Mesenchymal stem cell (in vitro differentiated cells and primary cell): ENCODE data around the gene GPATCH4.

Experiments used
- DNase-seq: peaks from one replicate; pipeline ENCODE4 v3.0.0-alpha.2; 2013
- H2AFZ ChIP-seq: one replicate; pipeline ENCODE4 v1.6.1; 2013; ENCODE audit warnings: low read depth, mild to moderate bottlenecking, control low read depth, inconsistent platforms, low read length, moderate library complexity
- H2AK5ac ChIP-seq: 2 replicates; pipeline ENCODE4 v1.6.1; 2013; ENCODE audit warnings: low read length, moderate library complexity, mild to moderate bottlenecking, inconsistent platforms; ENCODE audit not compliant: severe bottlenecking
- H2BK120ac ChIP-seq: one replicate; pipeline ENCODE4 v1.6.1; 2013; ENCODE audit warnings: low read depth, mild to moderate bottlenecking, inconsistent platforms, low read length, moderate library complexity
- H2BK12ac ChIP-seq, 2 experiments: one replicate each; pipeline ENCODE4 v1.6.1; 2013; ENCODE audit warnings: inconsistent platforms in 2 of 2, low read length in 2 of 2, mild to moderate bottlenecking in 2 of 2, moderate library complexity in 2 of 2, control low read depth in 1 of 2
- H2BK15ac ChIP-seq: one replicate; pipeline ENCODE4 v1.6.1; 2013; ENCODE audit warnings: mild to moderate bottlenecking, low read depth, inconsistent platforms; ENCODE audit not compliant: poor library complexity, severe bottlenecking
- H2BK5ac ChIP-seq: 2 replicates; pipeline ENCODE4 v1.6.1; 2013; ENCODE audit warnings: low read depth, mild to moderate bottlenecking, low read length, control low read depth, inconsistent platforms; ENCODE audit not compliant: poor library complexity, severe bottlenecking
- H3K14ac ChIP-seq, 2 experiments: one replicate each; pipeline ENCODE4 v1.6.1; 2013; ENCODE audit warnings: inconsistent platforms in 2 of 2, low read length in 2 of 2, control low read depth in 1 of 2, mild to moderate bottlenecking in 1 of 2, moderate library complexity in 1 of 2
- H3K18ac ChIP-seq, 2 experiments: one replicate each; pipeline ENCODE4 v1.6.1; 2013; ENCODE audit warnings: inconsistent platforms in 2 of 2, low read length in 2 of 2, control low read depth in 1 of 2, low read depth in 1 of 2, mild to moderate bottlenecking in 1 of 2
- H3K23ac ChIP-seq, 2 experiments: one replicate each; pipeline ENCODE4 v1.6.1; 2013; ENCODE audit warnings: inconsistent platforms in 2 of 2, low read length in 2 of 2, mild to moderate bottlenecking in 2 of 2, moderate library complexity in 2 of 2, control low read depth in 1 of 2
- H3K27ac ChIP-seq: 2 replicates; pipeline ENCODE4 v1.5.1; 2013; ENCODE audit warnings: mild to moderate bottlenecking, moderate library complexity, low read length, control low read depth, inconsistent platforms; ENCODE audit not compliant: poor library complexity, severe bottlenecking
- H3K27me3 ChIP-seq, 2 experiments: 2 replicates each; pipeline versions ENCODE4 v1.6.1 to v1.7.0; 2013; ENCODE audit warnings: low read length in 2 of 2, mild to moderate bottlenecking in 2 of 2, moderate library complexity in 2 of 2, control low read depth in 1 of 2, inconsistent platforms in 1 of 2; ENCODE audit not compliant: control insufficient read depth in 1 of 2, insufficient read depth in 1 of 2
- H3K36me3 ChIP-seq, 2 experiments: 2 replicates each; pipeline versions ENCODE4 v1.6.1 to v1.7.0; 2013; ENCODE audit warnings: low read length in 2 of 2, control low read depth in 1 of 2, inconsistent platforms in 1 of 2, low read depth in 1 of 2, mild to moderate bottlenecking in 1 of 2; ENCODE audit not compliant: insufficient read depth in 2 of 2, control insufficient read depth in 1 of 2
- H3K4ac ChIP-seq, 2 experiments: one replicate each; pipeline ENCODE4 v1.6.1; 2013; ENCODE audit warnings: inconsistent platforms in 2 of 2, low read length in 2 of 2, mild to moderate bottlenecking in 2 of 2, moderate library complexity in 2 of 2, control low read depth in 1 of 2, low read depth in 1 of 2
- H3K4me1 ChIP-seq: 2 replicates; pipeline ENCODE4 v1.6.1; 2013; ENCODE audit warnings: low read depth, low read length, control low read depth; ENCODE audit not compliant: control insufficient read depth, insufficient read depth
- H3K4me2 ChIP-seq: 2 replicates; pipeline ENCODE4 v1.6.1; 2013; ENCODE audit warnings: low read length, mild to moderate bottlenecking, inconsistent platforms; ENCODE audit not compliant: poor library complexity, severe bottlenecking
- H3K4me3 ChIP-seq, 2 experiments: 2 replicates each; pipeline versions ENCODE4 v1.5.1 to v1.7.0; 2013; ENCODE audit warnings: low read length in 2 of 2, mild to moderate bottlenecking in 2 of 2, control low read depth in 1 of 2, low read depth in 1 of 2; ENCODE audit not compliant: insufficient read depth in 1 of 2
- H3K79me1 ChIP-seq: replicated peaks from 2 replicates; pipeline ENCODE4 v1.6.1; 2013; ENCODE audit warnings: mild to moderate bottlenecking, control low read depth, low read length, inconsistent platforms; ENCODE audit not compliant: poor library complexity, severe bottlenecking
- H3K9ac ChIP-seq: 2 replicates; pipeline ENCODE4 v1.7.0; 2013; ENCODE audit warnings: mild to moderate bottlenecking, low read length, moderate library complexity
- H3K9me3 ChIP-seq: 2 replicates; pipeline ENCODE4 v1.7.0; 2013; ENCODE audit warnings: mild to moderate bottlenecking, low read length; ENCODE audit not compliant: control insufficient read depth
- H4K8ac ChIP-seq: one replicate; pipeline ENCODE4 v1.6.1; 2013; ENCODE audit warnings: inconsistent platforms, mild to moderate bottlenecking, low read length, moderate library complexity
- H4K91ac ChIP-seq: one replicate; pipeline ENCODE4 v1.6.1; 2013; ENCODE audit warnings: mild to moderate bottlenecking, low read length, inconsistent platforms
- whole genome bisulfite sequencing: methylation state at CpG from one replicate; pipeline ENCODE4 v1.1.7; 2013; ENCODE audit warnings: mixed read lengths; 5-methylcytosine and 5-hydroxymethylcytosine counted together

Gene GPATCH4

GRCh38 chr1:156618853-156619581, 17.7 kb upstream of the GPATCH4 start, which contains the start of gene HAPLN2:
HAPLN2 (plus strand) TSS chr1:156619415; CDS start chr1:156623491, 4,076 bp downstream.
- peaks cover 3% of the 10 kb centered on the region for H3K4me1 ChIP-seq
- DNase-seq = no peak
- H3K4me2 ChIP-seq = no peak within 1 kb of the TSS
- no peak within 1 kb of the TSS for H4K8ac ChIP-seq
- no peak within 1 kb of the TSS for H3K27ac ChIP-seq
- no peak within 1 kb of the TSS for H2AFZ ChIP-seq
- peaks cover 64 to 65% of the 10 kb centered on the region in 2 experiments for H3K27me3 ChIP-seq
- peak within 1 kb of the TSS in 1 of 2 experiments; percentile 42 for H3K18ac ChIP-seq
- H3K36me3 ChIP-seq = no peaks in the 10 kb centered on the region
- H2AK5ac ChIP-seq = no peak within 1 kb of the TSS
- H3K14ac ChIP-seq = no peak within 1 kb of the TSS
- no peaks in the 10 kb centered on the region for H3K9me3 ChIP-seq
- H4K91ac ChIP-seq = no peak within 1 kb of the TSS
- no peak within 1 kb of the TSS for H2BK12ac ChIP-seq
- H2BK120ac ChIP-seq = peak within 1 kb of the TSS; percentile 71
- 36% methylated on average over 4 of the region's 7 CpGs for WGBS
- no peak within 1 kb of the TSS for H3K4ac ChIP-seq
- no peak within 1 kb of the TSS for H2BK15ac ChIP-seq
- no peak within 1 kb of the TSS for H3K4me3 ChIP-seq
- no peak within 1 kb of the TSS for H3K9ac ChIP-seq
- no peak within 1 kb of the TSS for H2BK5ac ChIP-seq
- H3K23ac ChIP-seq = no peak within 1 kb of the TSS
- H3K79me1 ChIP-seq = no peaks in the 10 kb centered on the region

GRCh38 chr1:156616463-156616862, 15.2 kb upstream of the GPATCH4 start:
- no peak overlapping the region for H2BK5ac ChIP-seq
- H3K4me3 ChIP-seq = peak overlapping the region in 1 of 2 experiments; percentile 43
- no peaks in the 10 kb centered on the region for H3K79me1 ChIP-seq
- no peak overlapping the region for H2AK5ac ChIP-seq
- H3K27me3 ChIP-seq = peaks cover 56 to 59% of the 10 kb centered on the region in 2 experiments
- H2BK15ac ChIP-seq = no peak overlapping the region
- no peak overlapping the region for H3K27ac ChIP-seq
- no peak overlapping the region for H2AFZ ChIP-seq
- no peak overlapping the region for H3K18ac ChIP-seq
- DNase-seq = peak; percentile 93
- H4K8ac ChIP-seq = no peak overlapping the region
- no peaks in the 10 kb centered on the region for H3K36me3 ChIP-seq
- H2BK12ac ChIP-seq = no peak overlapping the region
- 3% methylated on average over 5 of the region's 5 CpGs for WGBS
- no peak overlapping the region for H3K14ac ChIP-seq
- no peak overlapping the region for H3K4me2 ChIP-seq
- no peak overlapping the region for H3K4ac ChIP-seq
- no peaks in the 10 kb centered on the region for H3K4me1 ChIP-seq
- H2BK120ac ChIP-seq = no peak overlapping the region
- H3K9me3 ChIP-seq = no peaks in the 10 kb centered on the region
- H3K9ac ChIP-seq = no peak overlapping the region
- H3K23ac ChIP-seq = no peak overlapping the region
- no peak overlapping the region for H4K91ac ChIP-seq

- Histone ChIP-seq H3K4me1 (no peaks in the 10 kb centered on the region), H3K27ac (no peak overlapping the region), H2BK15ac (no peak overlapping the region), H3K36me3 (no peaks in the 10 kb centered on the region), H3K14ac (peak overlapping the region in 1 of 2 experiments; percentile 26), H2AFZ (no peak overlapping the region), H2BK120ac (peak overlapping the region; percentile 79), H3K79me1 (no peaks in the 10 kb centered on the region), H2BK5ac (no peak overlapping the region), H3K4me3 (peak overlapping the region in 1 of 2 experiments; percentile 43), H3K4me2 (no peak overlapping the region), H3K27me3 (peaks cover 53 to 54% of the 10 kb centered on the region in 2 experiments), H3K4ac (peak overlapping the region in 1 of 2 experiments; percentile 54), H4K8ac (peak overlapping the region; percentile 75), H3K23ac (no peak overlapping the region), H2AK5ac (no peak overlapping the region), H4K91ac (peak overlapping the region; percentile 43), H3K9ac (no peak overlapping the region), H3K18ac (peak overlapping the region; percentile 40 to 81), H3K9me3 (no peaks in the 10 kb centered on the region), H2BK12ac (peak overlapping the region in 1 of 2 experiments; percentile 96)
- peak; percentile 63 for DNase-seq
- WGBS = no CpG with 5 or more reads among the region's 4 CpGs
These were observed 14.7 kb upstream of the GPATCH4 start for GRCh38 chr1:156615946-156616345.

GRCh38 chr1:156612666-156613065, 11.4 kb upstream of the GPATCH4 start:
- no peak overlapping the region for H2BK15ac ChIP-seq
- H3K79me1 ChIP-seq = no peaks in the 10 kb centered on the region
- peaks cover 31 to 32% of the 10 kb centered on the region in 2 experiments for H3K27me3 ChIP-seq
- WGBS = 50% methylated on average over 2 of the region's 3 CpGs
- no peak overlapping the region for H4K8ac ChIP-seq
- no peak overlapping the region for H3K23ac ChIP-seq
- no peak overlapping the region for H3K14ac ChIP-seq
- no peaks in the 10 kb centered on the region for H3K4me1 ChIP-seq
- H3K27ac ChIP-seq = no peak overlapping the region
- no peak overlapping the region for H3K9ac ChIP-seq
- no peak for DNase-seq
- H3K4me2 ChIP-seq = no peak overlapping the region
- H3K4me3 ChIP-seq = no peak overlapping the region
- H2AK5ac ChIP-seq = no peak overlapping the region
- H4K91ac ChIP-seq = no peak overlapping the region
- H2BK5ac ChIP-seq = no peak overlapping the region
- H3K36me3 ChIP-seq = no peaks in the 10 kb centered on the region
- H3K9me3 ChIP-seq = no peaks in the 10 kb centered on the region
- H3K4ac ChIP-seq = no peak overlapping the region
- H2AFZ ChIP-seq = no peak overlapping the region
- H3K18ac ChIP-seq = no peak overlapping the region
- peak overlapping the region in 1 of 2 experiments; percentile 18 for H2BK12ac ChIP-seq
- H2BK120ac ChIP-seq = no peak overlapping the region
